ENCODE results near the gene KIFC1.
A peak's percentile ranks its signal among the peaks of the same experiment; 100 is the strongest.
"Not testable (repeated sequence)": the region's sequence is repeated elsewhere in the genome, so short reads cannot be mapped to it uniquely, and the experiment has no call there.

KIFC1 gene, protein sequence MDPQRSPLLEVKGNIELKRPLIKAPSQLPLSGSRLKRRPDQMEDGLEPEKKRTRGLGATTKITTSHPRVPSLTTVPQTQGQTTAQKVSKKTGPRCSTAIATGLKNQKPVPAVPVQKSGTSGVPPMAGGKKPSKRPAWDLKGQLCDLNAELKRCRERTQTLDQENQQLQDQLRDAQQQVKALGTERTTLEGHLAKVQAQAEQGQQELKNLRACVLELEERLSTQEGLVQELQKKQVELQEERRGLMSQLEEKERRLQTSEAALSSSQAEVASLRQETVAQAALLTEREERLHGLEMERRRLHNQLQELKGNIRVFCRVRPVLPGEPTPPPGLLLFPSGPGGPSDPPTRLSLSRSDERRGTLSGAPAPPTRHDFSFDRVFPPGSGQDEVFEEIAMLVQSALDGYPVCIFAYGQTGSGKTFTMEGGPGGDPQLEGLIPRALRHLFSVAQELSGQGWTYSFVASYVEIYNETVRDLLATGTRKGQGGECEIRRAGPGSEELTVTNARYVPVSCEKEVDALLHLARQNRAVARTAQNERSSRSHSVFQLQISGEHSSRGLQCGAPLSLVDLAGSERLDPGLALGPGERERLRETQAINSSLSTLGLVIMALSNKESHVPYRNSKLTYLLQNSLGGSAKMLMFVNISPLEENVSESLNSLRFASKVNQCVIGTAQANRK

DNA sequence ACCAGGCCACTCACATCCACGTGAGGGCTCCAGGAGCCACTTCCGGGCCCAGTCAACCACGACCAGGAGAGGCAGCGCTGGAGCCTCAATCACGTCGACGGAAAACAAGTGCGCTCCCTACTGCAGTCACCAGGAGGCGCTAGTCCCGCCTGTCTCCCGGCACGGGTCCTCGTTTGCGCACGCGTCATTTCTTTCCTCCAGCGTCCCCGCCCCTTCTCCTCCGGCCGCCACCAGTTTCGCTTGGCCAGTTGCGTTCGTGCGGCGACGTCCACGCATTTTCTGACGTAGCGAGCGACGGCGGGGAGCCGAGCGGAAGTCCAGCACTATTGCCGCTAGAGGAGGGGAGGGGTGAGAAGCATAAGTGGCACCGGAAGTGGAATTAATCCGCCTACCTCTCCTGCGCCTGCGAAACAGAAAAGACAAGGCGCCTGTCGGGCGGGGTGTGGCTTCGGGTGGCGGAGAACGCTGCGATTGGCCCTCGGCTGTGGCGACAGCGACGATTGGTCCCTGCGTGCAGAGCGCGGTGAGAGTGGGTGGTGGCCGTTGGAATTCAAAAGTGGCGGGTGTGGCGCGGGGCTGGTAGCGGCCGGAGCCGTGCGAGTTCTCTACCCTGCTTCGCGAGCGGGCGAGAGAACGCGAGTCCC, at the start of gene KIFC1:
Gene KIFC1 (plus strand): TSS at position 546 of the 644 bp plus-strand sequence. CDS start 163 bp downstream, outside the sequence.
- peak; percentile 99 to 100 (median 99) for DNase-seq

DNA sequence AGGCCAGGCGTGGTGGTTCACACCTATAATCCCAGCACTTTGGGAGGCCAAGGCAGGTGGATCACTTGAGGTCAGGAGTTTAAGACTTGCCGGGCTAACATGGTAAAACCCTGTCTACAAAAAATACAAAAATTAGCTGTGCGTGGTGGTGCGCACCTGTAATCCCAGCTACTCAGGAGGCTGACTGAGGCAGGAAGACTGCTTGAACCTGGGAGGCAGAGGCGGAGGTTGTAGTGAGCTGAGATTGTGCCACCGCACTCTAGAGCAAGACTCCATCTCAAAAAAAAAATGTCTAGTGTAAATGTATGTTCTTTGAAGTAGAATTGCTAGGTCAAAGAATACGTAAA, 48.0 kb upstream of the KIFC1 start:
- DNase-seq = peak in 1 of 6 experiments; percentile 40

DNA sequence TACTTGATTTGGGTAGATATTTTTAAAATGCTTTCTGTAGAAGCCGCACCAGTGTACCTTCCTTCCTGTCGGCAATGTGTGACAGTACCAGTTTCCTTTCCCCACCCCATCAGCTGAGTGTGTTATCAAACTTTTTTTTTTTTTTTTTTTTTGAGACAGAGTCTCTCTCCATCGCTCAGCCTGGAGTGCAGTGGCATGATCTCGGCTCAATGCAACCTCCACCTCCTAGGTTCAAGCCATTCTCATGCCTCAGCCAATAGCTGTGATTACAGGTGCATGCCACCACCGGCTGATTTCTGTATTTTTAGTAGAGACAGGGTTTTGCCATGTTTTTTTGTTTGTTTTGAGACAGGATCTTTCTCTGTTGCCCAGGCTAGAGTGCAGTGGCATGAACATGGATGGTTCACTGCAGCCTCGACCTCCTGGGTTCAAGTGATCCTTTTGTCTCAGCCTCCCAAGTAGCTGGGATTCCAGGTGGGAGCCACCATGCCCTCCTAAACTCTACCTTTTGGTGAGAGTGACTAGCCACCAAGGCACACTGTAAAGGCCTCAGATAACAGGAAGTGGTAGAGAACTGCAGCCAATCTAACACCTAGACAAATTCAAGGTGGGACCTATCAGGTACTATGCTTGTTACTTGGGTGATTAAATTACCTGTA, 47.5 kb upstream of the KIFC1 start:
- DNase-seq = peak; percentile 48 to 91 (median 80)

DNA sequence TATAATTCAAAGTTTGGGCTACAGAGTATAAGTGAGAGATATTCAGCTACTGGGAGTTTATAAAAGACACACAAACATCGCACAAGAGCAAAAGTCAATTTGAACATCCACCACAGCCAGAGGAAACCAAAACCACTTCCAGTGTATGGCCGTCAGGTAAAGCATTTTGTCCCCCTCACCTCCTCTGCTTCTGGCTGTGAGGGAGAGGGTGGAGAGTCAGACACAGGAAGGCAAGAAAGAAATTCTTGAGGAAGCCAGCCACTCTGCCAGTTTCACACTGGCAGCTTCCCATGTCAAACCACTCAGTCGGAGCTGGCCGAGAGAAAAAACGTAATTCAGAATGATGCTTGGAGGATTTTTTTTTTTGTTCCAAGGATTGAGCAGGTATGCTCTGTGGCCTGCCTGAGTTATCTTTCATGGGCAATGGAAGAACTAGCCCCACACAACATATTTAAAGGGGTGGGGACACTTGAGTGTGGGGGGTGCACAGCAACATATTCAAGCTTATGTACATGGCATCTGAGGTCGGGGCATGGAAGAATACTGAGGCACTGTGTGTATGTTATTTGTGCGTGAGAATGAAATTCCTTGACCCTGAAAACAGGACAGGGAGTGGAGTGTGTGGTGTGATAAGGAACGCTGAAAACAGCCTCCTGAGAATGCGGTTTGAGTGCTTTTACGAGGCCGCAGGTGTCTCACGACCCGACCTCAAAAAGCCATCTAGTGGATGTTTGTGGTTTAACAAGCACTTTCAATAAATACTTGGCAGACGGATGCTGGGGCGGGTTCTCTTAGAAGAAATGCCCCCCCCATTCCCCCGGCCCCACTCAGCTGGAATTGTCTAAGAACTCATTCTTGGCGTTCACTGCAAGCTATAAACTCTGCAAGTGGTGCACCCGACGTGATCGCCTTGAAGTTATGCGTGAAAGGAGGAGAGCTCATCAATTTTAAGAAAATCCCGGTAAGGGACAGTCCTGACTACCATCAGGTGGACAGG, 46.6 kb upstream of the KIFC1 start:
- peak; percentile 48 to 89 (median 74) for DNase-seq

DNA sequence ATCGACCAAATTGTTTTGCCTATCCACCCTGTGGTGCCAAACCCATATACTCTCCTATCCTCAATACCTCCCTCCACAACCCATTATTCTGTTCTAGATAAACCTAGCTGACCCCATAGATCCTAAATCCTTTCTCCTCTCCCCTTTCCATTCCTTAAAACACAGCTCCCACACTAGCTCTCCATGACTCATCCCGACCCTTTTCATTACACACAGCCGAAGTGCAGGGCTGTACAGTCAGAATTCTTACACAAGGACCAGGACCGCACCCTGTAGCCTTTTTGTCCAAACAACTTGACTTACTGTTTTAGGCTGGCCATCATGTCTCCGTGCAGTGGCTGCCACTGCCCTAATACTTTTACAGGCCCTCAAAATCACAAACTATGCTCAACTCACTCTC, 44.7 kb upstream of the KIFC1 start:
- DNase-seq = not testable (repeated sequence)

DNA sequence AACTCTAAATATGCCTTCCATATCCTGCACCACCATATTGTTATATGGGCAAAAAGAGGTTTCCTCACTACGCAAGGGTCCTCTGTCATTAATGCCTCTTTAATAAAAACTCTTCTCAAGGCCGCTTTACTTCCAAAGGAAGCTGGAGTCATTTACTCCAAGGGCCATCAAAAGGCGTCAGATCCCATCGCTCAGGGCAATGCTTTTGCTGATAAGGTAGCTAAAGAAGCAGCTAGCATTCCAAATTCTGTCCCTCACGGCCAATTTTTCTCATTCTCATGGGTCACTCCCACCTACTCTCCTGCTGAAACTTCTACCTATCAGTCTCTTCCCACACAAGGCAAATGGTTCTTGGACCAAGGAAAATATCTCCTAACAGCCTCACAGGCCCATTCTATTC, 43.8 kb upstream of the KIFC1 start:
- no peak for DNase-seq

DNA sequence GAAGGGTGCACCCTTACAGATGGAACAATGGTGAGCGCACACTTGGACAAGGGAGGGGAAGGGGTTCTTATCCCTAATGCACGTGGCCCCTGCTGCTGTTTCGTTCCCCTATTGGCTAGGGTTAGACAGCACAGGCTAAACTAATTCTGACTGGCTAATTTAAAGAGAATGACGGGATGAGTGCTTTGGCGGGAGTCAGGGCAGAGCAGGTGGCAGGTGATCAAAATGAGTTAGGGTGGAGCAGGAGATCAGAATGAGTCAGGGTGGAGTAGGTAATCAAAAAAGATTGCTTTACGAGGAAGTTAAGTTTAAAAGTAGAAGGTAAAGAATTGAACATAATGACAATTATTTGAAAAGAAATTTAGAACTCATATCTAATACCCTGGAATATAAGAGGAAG, 35.8 kb upstream of the KIFC1 start:
- not testable (repeated sequence) for DNase-seq

DNA sequence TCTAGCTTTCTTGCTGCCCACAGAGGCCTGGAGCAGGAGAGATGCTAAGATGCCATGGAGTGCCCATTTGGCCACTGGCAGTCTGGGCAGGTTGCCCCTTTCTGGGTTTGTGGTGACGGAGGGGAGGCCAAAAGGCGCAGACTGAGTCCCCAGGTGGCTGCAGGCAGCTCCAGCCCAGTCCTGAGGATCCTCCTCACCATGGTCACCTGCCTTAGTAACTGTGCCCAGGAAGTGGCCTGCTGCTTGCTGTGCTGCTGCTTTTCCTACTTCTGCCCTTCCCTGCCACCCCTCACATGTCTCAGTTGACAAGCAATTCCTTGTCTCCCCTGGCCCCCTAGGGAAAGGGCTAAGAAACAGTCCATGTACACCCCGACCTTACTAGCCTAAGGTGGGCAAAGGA, 35.3 kb upstream of the KIFC1 start:
- DNase-seq = no peak

DNA sequence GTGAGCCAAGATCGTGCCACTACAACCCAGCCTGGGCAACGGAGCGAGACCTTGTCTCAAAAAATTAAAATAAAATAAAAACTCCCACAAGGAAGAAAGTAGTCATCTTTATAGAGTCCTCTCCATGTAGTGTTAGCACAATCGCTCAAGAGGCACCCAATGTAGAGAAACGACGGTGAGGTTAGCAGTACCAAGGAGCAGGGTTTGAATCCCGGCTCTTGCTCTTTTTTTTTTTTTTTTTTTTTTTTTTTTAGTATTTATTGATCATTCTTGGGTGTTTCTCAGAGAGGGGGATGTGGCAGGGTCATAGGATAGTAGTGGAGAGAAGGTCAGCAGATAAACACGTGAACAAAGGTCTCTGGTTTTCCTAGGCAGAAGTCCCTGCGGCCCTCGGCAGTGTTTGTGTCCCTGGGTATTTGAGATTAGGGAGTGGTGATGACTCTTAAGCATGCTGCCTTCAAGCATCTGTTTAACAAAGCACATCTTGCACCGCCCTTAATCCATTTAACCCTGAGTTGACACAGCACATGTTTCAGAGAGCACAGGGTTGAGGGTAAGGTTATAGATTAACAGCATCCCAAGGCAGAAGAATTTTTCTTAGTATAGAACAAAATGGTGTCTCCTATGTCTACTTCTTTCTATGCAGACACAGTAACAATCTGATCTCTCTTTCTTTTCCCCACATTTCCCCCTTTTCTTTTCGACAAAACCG, 34.3 kb upstream of the KIFC1 start:
- DNase-seq = not testable (repeated sequence)

DNA sequence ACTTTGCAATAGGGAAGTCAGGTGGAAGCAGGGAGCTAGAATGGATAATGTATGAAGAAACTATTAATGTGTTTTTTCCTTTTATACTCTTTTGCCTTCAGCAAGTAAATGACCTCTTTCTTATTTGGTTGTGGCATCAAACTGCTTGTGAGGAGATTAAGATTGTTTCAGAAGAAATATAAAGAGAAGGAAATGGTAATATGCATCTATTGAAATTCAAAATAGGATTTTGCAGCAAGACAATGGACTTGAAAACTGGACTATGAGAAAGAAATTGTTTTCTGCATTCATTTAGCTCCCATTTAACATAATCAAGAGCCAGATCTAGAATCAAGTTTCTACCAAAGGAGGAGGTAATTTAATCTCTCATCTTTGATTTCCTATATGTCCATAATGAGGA, 32.3 kb upstream of the KIFC1 start:
- DNase-seq = no peak

DNA sequence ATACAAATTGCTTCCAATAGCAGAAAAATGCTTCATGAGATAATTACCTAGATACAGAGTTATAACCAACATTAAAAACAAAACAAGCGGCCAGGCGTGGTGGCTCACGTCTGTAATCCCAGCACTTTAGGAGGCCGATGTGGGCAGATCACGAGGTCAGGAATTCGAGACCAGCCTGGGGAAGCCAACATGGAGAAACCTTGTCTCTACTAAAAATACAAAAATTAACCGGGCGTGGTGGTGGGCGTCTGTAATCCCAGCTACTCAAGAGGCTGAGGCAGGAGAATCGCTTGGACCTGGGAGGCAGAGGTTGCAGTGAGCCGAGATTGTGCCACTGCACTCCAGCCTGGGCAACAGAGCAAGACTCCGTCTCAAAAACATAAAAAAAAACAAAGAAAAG, 28.1 kb upstream of the KIFC1 start:
- not testable (repeated sequence) for DNase-seq

DNA sequence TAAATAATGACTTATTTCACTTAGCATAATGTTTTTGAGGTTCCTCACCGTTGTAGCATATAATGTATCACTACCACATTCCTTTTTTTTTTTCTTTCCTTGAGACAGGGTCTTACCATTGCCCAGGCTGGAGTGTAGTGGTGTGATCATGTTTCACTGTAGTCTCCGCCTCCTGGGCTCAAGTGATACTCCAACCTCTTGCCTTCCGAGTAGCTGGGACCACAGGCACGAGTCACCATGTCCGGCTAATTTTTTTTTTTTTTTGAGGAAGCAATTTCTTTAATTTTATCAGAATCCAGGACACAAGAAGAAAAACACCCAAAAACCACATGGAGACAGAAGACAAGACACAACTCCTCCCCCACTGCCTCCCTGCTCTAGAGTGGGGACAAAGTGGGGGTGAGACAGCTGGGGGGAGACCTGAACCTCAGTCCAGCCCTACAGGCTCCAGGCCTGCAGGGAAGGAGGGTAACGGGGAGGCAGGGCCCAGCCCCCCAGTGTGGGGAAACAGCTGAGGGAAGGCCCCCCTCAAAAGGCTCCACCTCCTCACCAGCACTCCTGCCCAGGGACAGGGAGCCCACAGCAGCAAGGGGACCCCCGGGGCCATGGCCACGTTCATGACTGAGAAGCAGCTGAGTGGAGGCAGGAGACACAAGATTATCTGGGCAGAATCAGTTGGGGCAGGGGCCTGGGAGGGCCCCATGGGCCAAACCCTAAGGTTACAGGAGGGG, 27.0 kb upstream of the KIFC1 start:
- not testable (repeated sequence) for DNase-seq

DNA sequence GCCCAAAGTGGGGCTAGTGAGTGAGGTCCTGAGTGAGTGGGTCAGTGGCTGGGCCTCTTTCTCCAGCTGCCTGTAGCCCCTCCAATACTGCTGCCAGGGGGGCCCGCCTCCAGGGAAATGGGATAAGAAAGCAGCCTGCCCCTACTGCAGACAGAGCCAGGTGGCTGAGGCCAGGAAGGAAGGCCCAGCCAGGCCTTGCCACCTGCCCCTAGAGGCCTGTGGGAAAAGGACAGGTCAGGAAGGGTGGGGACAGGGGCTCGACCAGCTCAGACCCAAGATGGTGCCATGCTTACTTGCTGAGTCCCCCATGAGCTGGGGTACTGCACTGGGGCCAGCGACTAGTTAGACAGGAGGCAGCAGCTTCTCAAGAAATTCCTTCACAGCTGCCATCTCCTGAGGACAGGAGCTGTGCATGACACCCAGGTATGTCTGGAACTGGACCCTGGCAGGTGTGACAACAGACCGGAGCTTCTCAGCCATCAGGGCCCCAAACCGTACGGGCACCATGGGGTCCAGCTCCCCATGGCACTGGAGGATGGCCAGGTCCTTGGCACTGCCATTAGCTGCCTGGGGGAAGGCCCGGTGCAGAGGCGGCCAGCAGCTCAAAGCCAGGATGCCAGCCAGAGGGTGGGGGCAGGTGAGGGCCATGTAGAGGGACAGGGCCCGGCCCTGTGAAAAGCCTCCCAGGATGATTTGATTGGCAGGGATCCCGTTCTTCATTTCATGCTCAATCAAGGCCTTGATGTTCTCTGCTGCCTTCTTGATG, 26.2 kb upstream of the KIFC1 start:
- DNase-seq = not testable (repeated sequence)

DNA sequence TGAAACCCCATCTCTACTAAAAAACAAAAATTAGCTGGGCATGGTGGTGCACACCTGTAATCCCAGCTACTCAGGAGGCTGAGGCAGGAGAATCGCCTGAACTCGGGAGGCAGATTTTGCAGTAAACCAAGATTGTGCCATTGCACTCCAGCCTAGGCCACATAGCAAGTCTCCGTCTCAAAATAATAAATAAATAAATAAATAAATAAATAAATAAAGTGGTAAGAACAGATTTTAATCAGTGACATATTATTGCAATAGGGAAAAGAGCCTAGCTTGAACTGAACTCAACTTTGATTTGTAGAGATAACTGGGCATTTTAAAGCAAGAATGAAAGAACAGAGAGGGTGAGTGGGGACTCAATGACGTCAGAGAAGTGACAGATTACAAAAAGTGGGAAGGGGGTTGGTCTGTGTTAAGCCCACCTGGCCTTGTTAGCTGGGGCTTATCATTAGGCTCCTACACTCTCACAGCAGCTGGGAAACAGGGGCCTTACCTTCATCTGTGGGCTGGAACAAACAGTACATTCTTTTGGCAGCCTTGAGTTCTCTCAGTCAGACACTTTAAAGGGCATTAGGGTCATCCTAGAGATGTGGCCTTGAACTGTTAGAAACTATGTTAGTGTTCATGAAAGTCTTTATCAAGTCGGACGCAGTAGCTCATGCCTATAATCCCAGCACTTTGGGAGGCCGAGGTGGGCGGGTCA, 24.5 kb upstream of the KIFC1 start:
- no peak for DNase-seq

DNA sequence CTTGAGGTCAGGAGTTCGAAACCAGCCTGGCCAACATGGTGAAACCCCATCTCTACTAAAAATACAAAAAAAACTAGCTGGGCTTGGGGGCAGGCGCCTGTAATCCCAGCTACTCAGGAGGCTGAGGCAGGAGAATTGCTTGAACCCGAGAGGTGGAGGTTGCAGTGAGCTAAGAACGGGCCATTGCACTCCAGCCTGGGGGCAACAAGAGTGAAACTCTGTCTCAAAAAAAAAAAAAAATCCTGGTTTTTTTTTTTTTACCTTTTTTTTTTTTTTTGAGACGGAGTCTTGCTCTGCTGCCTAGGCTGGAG, 24.0 kb upstream of the KIFC1 start:
- DNase-seq = not testable (repeated sequence)

DNA sequence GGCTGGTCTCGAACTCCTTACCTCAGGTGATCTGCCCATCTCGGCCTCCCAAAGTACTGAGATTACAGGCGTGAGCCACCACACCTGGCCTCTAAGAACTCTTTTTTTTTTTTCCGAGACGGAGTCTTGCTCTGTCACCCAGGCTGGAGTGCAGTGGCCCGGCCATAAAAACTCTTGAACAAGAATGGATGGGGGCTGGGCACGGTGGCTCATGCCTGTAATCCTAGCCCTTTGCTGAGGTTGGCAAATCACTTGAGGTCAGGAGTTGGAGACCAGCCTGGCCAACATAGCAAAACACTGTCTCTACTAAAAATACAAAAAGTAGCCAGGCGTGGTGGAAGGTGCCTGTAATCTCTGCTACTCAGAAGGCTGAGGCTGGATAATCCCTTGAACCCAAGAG, 19.7 kb upstream of the KIFC1 start:
- not testable (repeated sequence) for DNase-seq

DNA sequence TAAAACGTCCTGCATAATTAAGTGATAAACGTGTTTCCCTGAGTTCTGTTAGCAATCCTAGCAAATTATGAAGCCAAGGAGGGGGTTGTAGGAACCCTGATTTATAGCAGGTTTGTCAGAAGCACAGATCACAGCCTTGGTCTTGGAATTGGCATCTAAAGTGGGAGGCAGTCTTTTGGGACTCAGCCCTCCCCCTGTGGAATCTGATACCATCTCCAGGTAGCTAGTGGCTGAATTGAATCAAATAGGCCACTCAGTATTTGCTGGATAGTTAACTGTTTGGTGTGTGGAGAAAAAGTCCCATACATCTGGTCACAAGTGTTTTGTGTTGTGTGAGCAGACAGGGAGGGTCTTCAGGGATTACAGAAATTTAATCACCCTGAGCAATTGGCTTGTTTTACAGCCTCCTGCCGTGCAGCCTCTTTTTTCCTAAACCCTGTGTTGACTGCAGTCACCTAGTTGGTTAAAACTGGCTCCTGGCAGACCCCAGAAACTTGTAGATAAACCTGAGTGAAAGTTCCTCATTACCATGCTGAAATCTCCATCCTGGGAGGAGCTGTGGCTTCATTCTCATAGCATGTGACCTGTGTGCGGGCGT, 19.0 kb upstream of the KIFC1 start:
- no peak for DNase-seq

DNA sequence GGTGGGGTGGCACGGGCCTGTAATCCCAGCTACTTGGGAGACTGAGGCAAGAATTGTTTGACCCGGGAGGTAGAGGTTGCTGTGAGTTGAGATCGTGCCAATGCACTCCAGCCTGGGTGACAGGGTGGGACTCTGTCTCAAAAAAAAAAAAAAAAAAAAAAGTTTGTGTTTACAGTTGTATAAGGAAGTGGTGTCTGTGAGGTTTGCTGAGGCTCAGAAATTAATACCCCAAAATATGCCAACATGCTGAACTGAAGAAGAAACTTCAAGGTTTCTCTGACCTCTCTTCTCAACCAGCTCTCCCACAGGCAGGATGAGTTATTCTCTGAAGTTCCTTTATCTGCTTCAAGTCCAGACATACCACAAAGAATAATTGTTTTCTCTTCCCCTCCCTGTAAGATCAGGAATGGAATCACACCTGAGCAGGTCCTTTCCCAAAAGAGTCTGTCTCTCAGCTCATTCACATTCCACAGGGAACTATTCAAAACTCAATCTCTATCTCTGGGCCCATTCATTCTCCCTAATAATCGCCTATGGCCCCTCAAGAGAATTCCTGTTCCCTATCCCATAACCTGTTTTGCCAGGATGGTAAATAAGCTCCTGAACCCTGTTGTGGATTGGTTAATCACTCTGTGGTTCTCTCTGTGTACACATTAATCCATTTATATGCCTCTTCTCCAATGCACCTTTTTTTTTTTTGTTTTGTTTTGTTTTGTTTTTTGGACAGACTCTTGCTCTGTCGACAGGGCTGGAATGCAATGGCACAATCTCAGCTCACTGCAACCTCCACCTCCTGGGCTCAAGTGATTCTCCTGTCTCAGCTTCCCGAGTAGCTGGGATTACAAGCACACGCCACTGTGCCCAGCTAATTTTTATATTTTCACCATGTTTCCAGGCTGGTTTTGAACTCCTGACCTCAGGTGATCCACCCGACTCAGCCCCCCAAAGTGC, 17.4 kb upstream of the KIFC1 start:
- no peak for DNase-seq

Data from stimulated activated naive CD4-positive, alpha-beta T cell (primary cell).